ENCODE measurements around the gene HNF1A. TPM values are rescaled to one million over a fixed set of nuclear protein-coding genes. Genes with fewer than 3 reads are reported as not detected.

The HNF1A gene
- total and polyA plus RNA-seq, 9 of the 15 experiments (the other 6 are each of a cell fraction or from before 2014, with no cell fraction given) = not detected

DNA sequence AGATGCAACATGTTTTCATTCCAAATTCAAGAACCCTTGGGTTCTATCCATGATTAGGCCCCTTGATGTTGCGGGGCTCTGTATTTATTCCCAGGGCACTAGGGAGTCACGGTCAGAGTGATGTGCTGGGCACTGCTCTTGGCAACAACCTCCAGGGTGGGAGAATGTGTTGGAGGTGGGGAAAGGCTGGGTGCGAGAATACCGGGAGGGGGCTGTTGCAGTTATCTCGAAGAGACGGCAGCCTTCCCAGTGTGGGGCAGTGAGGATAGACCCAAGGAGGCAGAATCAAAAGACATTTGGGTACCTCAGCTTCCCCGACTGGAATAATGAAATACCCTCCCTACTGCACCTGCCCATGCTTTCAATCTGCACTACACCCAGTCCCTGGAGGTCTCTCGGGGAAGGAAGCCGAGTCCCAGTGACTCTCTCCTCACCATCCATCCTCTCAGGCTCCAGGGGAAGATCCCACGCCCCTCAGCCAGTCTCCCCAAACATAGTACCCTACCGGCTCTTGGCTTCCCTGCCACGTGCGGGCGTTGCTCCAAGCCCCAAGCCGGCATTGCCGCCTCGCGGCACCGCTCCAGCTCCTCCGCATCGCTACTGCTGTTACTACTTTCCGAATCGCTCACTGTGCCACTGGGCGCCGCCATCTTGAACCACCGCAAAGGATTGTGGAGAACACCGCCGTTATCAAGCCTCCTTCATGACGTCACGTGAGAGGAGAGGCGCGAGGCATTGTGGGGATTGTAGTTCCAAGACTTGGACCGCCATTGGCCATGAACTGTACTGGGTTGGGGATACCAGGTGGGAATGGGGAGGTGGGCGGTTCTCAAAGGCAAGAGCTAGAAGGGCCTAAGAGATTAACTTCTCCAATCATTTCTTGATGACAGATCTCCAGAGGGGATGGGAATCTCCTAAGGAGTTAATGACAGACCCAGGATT lies 37.8 kb downstream of the HNF1A start, which contains the start of gene C12orf43 (continued):
- TF ChIP-seq, protein P1, sequence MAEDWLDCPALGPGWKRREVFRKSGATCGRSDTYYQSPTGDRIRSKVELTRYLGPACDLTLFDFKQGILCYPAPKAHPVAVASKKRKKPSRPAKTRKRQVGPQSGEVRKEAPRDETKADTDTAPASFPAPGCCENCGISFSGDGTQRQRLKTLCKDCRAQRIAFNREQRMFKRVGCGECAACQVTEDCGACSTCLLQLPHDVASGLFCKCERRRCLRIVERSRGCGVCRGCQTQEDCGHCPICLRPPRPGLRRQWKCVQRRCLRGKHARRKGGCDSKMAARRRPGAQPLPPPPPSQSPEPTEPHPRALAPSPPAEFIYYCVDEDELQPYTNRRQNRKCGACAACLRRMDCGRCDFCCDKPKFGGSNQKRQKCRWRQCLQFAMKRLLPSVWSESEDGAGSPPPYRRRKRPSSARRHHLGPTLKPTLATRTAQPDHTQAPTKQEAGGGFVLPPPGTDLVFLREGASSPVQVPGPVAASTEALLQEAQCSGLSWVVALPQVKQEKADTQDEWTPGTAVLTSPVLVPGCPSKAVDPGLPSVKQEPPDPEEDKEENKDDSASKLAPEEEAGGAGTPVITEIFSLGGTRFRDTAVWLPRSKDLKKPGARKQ (CRISPR knock-in tag; IDR thresholded peaks at IDR 0.05) = no peak
- TF ChIP-seq CREB1 (IDR thresholded peaks at IDR 0.05) = peak; percentile 93
- peak; percentile 96 for TF ChIP-seq CREB1 (CRISPR knock-in tag; IDR thresholded peaks at IDR 0.05)
- no peak for TF ChIP-seq NFE2 (IDR thresholded peaks at IDR 0.05; ENCODE audit: low read depth)
- peak; percentile 72; the same call in 1 of the 2 replicates for TF ChIP-seq MTA3 (IDR thresholded peaks at IDR 0.05; ENCODE audit: borderline replicate concordance)
- TF ChIP-seq PTTG1 (tag; IDR thresholded peaks at IDR 0.05; ENCODE audit: low read depth) = no peak
- TF ChIP-seq, protein P2, sequence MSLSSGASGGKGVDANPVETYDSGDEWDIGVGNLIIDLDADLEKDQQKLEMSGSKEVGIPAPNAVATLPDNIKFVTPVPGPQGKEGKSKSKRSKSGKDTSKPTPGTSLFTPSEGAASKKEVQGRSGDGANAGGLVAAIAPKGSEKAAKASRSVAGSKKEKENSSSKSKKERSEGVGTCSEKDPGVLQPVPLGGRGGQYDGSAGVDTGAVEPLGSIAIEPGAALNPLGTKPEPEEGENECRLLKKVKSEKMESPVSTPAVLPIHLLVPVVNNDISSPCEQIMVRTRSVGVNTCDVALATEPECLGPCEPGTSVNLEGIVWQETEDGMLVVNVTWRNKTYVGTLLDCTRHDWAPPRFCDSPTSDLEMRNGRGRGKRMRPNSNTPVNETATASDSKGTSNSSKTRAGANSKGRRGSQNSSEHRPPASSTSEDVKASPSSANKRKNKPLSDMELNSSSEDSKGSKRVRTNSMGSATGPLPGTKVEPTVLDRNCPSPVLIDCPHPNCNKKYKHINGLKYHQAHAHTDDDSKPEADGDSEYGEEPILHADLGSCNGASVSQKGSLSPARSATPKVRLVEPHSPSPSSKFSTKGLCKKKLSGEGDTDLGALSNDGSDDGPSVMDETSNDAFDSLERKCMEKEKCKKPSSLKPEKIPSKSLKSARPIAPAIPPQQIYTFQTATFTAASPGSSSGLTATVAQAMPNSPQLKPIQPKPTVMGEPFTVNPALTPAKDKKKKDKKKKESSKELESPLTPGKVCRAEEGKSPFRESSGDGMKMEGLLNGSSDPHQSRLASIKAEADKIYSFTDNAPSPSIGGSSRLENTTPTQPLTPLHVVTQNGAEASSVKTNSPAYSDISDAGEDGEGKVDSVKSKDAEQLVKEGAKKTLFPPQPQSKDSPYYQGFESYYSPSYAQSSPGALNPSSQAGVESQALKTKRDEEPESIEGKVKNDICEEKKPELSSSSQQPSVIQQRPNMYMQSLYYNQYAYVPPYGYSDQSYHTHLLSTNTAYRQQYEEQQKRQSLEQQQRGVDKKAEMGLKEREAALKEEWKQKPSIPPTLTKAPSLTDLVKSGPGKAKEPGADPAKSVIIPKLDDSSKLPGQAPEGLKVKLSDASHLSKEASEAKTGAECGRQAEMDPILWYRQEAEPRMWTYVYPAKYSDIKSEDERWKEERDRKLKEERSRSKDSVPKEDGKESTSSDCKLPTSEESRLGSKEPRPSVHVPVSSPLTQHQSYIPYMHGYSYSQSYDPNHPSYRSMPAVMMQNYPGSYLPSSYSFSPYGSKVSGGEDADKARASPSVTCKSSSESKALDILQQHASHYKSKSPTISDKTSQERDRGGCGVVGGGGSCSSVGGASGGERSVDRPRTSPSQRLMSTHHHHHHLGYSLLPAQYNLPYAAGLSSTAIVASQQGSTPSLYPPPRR (CRISPR knock-in tag; IDR thresholded peaks at IDR 0.05; ENCODE audit: borderline replicate concordance) = no peak
- TF ChIP-seq ZNF124 (CRISPR knock-in tag; IDR thresholded peaks at IDR 0.05) = no peak
- no peak for TF ChIP-seq HIVEP1 (CRISPR knock-in tag; IDR thresholded peaks at IDR 0.05)
- TF ChIP-seq TBL1XR1 (IDR thresholded peaks at IDR 0.05; ENCODE audit: low read length in 2 of 2) = peak; percentile 33 to 77; a peak in 2 of 4 replicates
- peak; percentile 80 for TF ChIP-seq KHSRP (IDR thresholded peaks at IDR 0.05)
- no peak for TF ChIP-seq TAF15 (IDR thresholded peaks at IDR 0.05; ENCODE audit: low read depth, low read length)
- TF ChIP-seq, protein P3, sequence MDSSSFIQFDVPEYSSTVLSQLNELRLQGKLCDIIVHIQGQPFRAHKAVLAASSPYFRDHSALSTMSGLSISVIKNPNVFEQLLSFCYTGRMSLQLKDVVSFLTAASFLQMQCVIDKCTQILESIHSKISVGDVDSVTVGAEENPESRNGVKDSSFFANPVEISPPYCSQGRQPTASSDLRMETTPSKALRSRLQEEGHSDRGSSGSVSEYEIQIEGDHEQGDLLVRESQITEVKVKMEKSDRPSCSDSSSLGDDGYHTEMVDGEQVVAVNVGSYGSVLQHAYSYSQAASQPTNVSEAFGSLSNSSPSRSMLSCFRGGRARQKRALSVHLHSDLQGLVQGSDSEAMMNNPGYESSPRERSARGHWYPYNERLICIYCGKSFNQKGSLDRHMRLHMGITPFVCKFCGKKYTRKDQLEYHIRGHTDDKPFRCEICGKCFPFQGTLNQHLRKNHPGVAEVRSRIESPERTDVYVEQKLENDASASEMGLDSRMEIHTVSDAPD (CRISPR knock-in tag; IDR thresholded peaks at IDR 0.05) = no peak
- TF ChIP-seq COPS2 (conservative IDR thresholded peaks at IDR 0.05) = no peak
- TF ChIP-seq LCOR (CRISPR knock-in tag; IDR thresholded peaks at IDR 0.05) = no peak
- no peak for TF ChIP-seq ZNF444 (CRISPR knock-in tag; IDR thresholded peaks at IDR 0.05)

All from K562 (cell line).